Ascending aorta (tissue), 2 donors: ENCODE data around the gene BCR. TPM values are rescaled to one million over a fixed set of nuclear protein-coding genes. Genes with fewer than 3 reads are reported as not detected.

Experiments
- DNase-seq, 2 donors: peaks; one replicate each; pipeline ENCODE4 v3.0.0-alpha.2; 2019; ENCODE audit warnings: low spot score in 2 of 2
- H3K27ac ChIP-seq, 2 donors: fragments of 200-600 bp; sonication (generic); one replicate each; pipeline ENCODE4 v1.5.1; 2016 to 2017; ENCODE audit warnings: mild to moderate bottlenecking in 1 of 2
- H3K27me3 ChIP-seq: fragments of 200-600 bp; sonication (generic); one replicate; pipeline ENCODE4 v1.5.1; 2017
- H3K36me3 ChIP-seq, 2 donors: fragments of 200-600 bp; sonication (generic); one replicate each; pipeline ENCODE4 v1.5.1; 2016
- H3K4me1 ChIP-seq, 2 donors: fragments of 200-600 bp; sonication (generic); one replicate each; pipeline ENCODE4 v1.5.1; 2016 to 2017; ENCODE audit warnings: mild to moderate bottlenecking in 1 of 2
- H3K4me3 ChIP-seq, 2 donors: fragments of 200-600 bp; sonication (generic); one replicate each; pipeline ENCODE4 v1.5.1; 2016 to 2017; ENCODE audit warnings: mild to moderate bottlenecking in 1 of 2
- H3K9me3 ChIP-seq, 2 donors: fragments of 200-600 bp; sonication (generic); one replicate each; pipeline ENCODE4 v1.5.1; 2016
- intact Hi-C: fragments of 100-400 bp; cut with DNase I; formaldehyde crosslinking; loops from one replicate; pipeline ENCODE4 v1.15.1; 2023
- total RNA-seq: library from RNA; depleted of rRNA; stranded (reverse); fragments of >200 nt; gene quantifications from one replicate; pipeline ENCODE4 v1.1.0, GENCODE V29; 2016
- TF ChIP-seq, protein P1 (sequence below), 3 experiments: fragments of 200-600 bp in 2 of 3; fragments of 450-650 bp in 1 of 3; sonication (generic) in 2 of 3; IDR thresholded peaks; one replicate each; pipeline ENCODE4 v1.5.1; 2016 to 2019; ENCODE audit warnings: antibody characterized with exemption in 3 of 3, mild to moderate bottlenecking in 1 of 3, moderate library complexity in 1 of 3

The BCR gene
- total RNA-seq, 1 donor from 2014 or later: 216 TPM

DNA sequence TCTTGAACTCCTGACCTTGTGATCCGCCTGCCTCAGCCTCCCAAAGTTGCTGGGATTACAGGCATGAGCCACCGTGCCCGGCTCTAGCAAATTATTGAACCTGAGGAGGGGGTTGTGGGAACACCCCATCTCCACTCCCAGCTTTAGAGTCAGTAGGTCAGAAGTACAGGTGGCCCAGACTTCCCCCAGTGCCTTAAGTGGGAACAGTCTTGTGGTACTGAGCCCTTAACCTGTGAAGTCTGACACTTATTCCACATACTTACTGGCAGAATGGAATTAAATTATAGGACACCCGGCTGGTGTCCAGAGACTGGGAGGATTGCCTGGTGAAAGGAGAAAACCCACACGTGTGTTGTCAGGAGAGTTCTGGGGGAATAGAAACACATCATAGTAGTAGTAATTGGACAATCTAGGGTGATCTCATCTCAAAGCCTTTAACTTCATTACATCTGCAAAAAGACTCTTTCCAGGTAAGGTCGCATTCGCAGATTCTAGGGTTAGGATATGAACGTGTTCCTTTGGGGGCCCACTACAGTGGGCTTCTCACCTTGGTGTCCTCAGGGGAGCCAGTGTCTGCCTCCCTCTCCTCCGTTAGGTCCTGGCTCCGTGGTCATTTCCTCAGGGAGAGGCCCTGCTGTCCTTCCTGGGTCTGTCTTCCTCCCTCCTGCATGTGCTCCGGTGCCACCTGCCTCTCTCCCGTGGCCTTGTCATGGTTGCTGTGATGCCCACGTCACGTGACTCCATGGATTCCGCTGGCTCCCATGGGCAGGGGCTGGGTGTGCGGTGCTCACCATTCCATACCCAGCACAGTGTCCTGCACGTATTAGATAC is 63.8 kb downstream of the BCR start:
- DNase-seq: no peak
- Histone ChIP-seq H3K27ac (peak overlapping the region; percentile 60 to 82), H3K9me3 (no peaks in the 10 kb centered on the region), H3K27me3 (no peaks in the 10 kb centered on the region), H3K36me3 (no peaks in the 10 kb centered on the region), H3K4me1 (peaks cover 0 to 33% of the 10 kb centered on the region in 2 donors), H3K4me3 (no peak overlapping the region)
- intact Hi-C loops: loop anchor here (2.0 kb wide), 1 partner anchor 43 kb away; no protein-coding TSS in a partner anchor
- TF ChIP-seq, protein P1, sequence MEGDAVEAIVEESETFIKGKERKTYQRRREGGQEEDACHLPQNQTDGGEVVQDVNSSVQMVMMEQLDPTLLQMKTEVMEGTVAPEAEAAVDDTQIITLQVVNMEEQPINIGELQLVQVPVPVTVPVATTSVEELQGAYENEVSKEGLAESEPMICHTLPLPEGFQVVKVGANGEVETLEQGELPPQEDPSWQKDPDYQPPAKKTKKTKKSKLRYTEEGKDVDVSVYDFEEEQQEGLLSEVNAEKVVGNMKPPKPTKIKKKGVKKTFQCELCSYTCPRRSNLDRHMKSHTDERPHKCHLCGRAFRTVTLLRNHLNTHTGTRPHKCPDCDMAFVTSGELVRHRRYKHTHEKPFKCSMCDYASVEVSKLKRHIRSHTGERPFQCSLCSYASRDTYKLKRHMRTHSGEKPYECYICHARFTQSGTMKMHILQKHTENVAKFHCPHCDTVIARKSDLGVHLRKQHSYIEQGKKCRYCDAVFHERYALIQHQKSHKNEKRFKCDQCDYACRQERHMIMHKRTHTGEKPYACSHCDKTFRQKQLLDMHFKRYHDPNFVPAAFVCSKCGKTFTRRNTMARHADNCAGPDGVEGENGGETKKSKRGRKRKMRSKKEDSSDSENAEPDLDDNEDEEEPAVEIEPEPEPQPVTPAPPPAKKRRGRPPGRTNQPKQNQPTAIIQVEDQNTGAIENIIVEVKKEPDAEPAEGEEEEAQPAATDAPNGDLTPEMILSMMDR (IDR thresholded peaks at IDR 0.05): no peak

DNA sequence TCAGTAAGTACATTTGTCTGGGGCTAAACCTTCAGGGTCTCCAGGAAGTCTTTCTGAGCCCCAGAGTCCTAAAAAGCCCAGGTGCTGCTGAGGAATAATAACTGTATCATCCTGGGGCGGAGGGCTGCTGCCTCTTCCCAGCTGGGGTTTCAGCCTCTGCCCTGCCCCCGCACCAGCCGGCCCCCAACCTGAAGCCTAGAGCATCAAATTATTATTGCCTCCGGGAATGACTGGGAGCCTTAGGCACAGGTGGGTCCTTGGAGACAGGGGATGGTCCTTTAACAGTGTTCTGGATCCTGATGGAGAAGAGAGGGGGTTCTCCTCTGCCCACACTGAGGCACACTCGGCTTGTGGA is 64.4 kb downstream of the BCR start:
- Histone ChIP-seq H3K4me3 (no peak overlapping the region), H3K4me1 (peaks cover 0 to 33% of the 10 kb centered on the region in 2 donors), H3K27me3 (no peaks in the 10 kb centered on the region), H3K27ac (peak overlapping the region; percentile 60 to 82), H3K9me3 (no peaks in the 10 kb centered on the region), H3K36me3 (no peaks in the 10 kb centered on the region)
- intact Hi-C loops: loop anchor here (2.0 kb wide), 1 partner anchor 44 kb away; no protein-coding TSS in a partner anchor
- DNase-seq: no peak
- TF ChIP-seq, protein P1 (IDR thresholded peaks at IDR 0.05): no peak

GRCh38 chr22:23245045-23245798 is 64.9 kb downstream of the BCR start:
- Histone ChIP-seq H3K36me3 (no peaks in the 10 kb centered on the region), H3K9me3 (no peaks in the 10 kb centered on the region), H3K4me3 (no peak overlapping the region), H3K4me1 (peaks cover 0 to 33% of the 10 kb centered on the region in 2 donors), H3K27me3 (no peaks in the 10 kb centered on the region), H3K27ac (peak overlapping the region; percentile 60 to 82)
- TF ChIP-seq, protein P1 (IDR thresholded peaks at IDR 0.05): no peak
- DNase-seq: no peak
- intact Hi-C loops: loop anchor here (2.0 kb wide), 1 partner anchor 44 kb away; no protein-coding TSS in a partner anchor

DNA sequence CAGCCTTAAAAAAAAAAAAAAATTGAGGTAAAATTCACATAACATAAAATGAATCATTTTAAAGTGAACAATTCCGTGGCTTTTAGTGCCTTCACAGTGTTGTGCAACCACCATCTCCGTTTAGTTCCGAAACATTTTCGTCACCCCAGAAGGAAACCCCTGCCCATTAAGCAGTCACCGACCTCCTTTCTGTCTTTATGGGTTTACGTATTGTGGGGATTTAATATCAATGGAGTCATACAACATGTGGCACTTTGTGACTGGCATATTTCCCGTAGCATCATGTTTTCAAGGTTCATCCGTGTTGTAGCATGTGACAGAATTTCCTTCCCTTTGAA is 65.5 kb downstream of the BCR start:
- TF ChIP-seq, protein P1 (IDR thresholded peaks at IDR 0.05): no peak
- no peaks in the 10 kb centered on the region for H3K27me3 ChIP-seq
- no peak for DNase-seq
- H3K4me3 ChIP-seq: no peak overlapping the region
- H3K36me3 ChIP-seq: no peaks in the 10 kb centered on the region
- H3K4me1 ChIP-seq: peaks cover 0 to 33% of the 10 kb centered on the region in 2 donors
- no peaks in the 10 kb centered on the region for H3K9me3 ChIP-seq
- intact Hi-C loops: loop anchor here (2.0 kb wide), 1 partner anchor 45 kb away; no protein-coding TSS in a partner anchor
- H3K27ac ChIP-seq: peak overlapping the region; percentile 60 to 82

DNA sequence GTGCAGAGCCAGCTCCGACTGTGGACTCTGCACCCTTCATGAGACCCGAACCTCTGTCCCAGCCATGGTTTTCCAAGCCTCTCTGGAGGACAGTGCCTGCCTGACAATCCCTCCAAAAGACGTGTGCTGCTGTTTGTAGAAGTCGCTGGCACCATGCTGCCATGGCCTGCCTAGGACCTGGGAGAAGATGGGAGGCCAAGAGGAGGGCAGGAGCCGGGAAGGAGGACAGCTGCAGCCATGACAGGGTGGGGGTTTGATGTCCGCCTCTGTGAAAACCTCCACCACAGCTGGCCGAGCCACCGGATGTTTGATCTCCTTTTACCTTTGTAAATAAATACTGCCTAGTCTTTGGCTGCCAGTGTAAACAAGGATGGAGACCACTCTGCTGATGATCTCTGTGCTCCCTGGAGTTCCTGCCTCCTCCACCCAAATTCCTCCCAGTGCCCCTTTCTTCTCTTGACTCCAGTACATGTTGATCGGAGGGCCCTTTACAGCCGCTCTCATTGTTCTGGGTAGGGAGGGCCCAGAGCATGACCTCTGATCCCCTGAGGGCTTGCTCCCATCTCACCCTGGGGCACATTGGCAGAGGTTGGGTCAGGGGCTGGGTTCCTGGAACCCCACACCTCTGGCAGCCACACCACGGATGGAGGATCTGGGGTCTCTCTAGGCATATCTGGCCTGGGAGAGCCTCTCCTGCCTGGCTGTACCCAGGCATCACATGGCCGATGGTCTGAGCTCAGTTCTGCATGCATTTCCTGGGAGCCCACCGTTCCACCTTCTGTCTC is 66.9 kb downstream of the BCR start:
- Histone ChIP-seq H3K4me1 (peaks cover 0 to 33% of the 10 kb centered on the region in 2 donors), H3K9me3 (no peaks in the 10 kb centered on the region), H3K27me3 (no peaks in the 10 kb centered on the region), H3K36me3 (no peaks in the 10 kb centered on the region), H3K4me3 (no peak overlapping the region), H3K27ac (peak overlapping the region in 1 of 2 donors; percentile 9)
- DNase-seq: no peak
- TF ChIP-seq, protein P1 (IDR thresholded peaks at IDR 0.05): no peak
- intact Hi-C loops: no loop called here
